CD4-positive, CD25-positive, alpha-beta regulatory T cell (primary cell): ENCODE measurements around the gene SLC16A2. TPM values are rescaled to one million over a fixed set of nuclear protein-coding genes. Genes with fewer than 3 reads are reported as not detected.

Experiments
- ATAC-seq, 2 donors: fragments of 150-1000 bp; cut with Tn5 transposase; one replicate each; pipeline ENCODE4 v1.10.0; 2021; ENCODE audit warnings: low read depth in 2 of 2, moderate number of reproducible peaks in 2 of 2, moderate library complexity in 1 of 2
- DNase-seq, 3 donors: peaks; one replicate each; pipeline versions ENCODE4 v3.0.0 to v3.0.0-alpha.2; 2012 to 2022; ENCODE audit warnings: mixed read lengths in 1 of 3
- H3K27ac ChIP-seq: one replicate; pipeline ENCODE4 v1.7.0; 2013; ENCODE audit warnings: mild to moderate bottlenecking, low read length; ENCODE audit not compliant: insufficient read depth, poor library complexity, severe bottlenecking
- H3K27me3 ChIP-seq: one replicate; pipeline ENCODE4 v1.7.0; 2013; ENCODE audit warnings: low read length; ENCODE audit not compliant: control insufficient read depth, insufficient read depth
- H3K36me3 ChIP-seq: one replicate; pipeline ENCODE4 v1.7.0; 2013; ENCODE audit warnings: mild to moderate bottlenecking, low read length, moderate library complexity; ENCODE audit not compliant: control insufficient read depth, insufficient read depth
- H3K4me1 ChIP-seq: 2 replicates; pipeline ENCODE4 v1.7.0; 2013; ENCODE audit warnings: mild to moderate bottlenecking, low read length; ENCODE audit not compliant: insufficient read depth, control insufficient read depth, poor library complexity, severe bottlenecking
- H3K4me3 ChIP-seq: one replicate; pipeline ENCODE4 v1.7.0; 2013; ENCODE audit warnings: low read depth, mild to moderate bottlenecking, low read length, moderate library complexity
- H3K9me3 ChIP-seq, 2 experiments: 1 replicate in 1 of 2; 2 replicates in 1 of 2; pipeline ENCODE4 v1.7.0; 2013; ENCODE audit warnings: low read length in 2 of 2, mild to moderate bottlenecking in 1 of 2, moderate library complexity in 1 of 2; ENCODE audit not compliant: control insufficient read depth in 2 of 2
- H3K27ac Mint-ChIP-seq, 3 donors: one replicate each; pipeline ENCODE4 v1.8.0; 2020 to 2022; ENCODE audit warnings: mild to moderate bottlenecking in 3 of 3, mixed read lengths in 3 of 3, moderate library complexity in 2 of 3
- H3K27me3 Mint-ChIP-seq: one replicate; pipeline ENCODE4 v1.8.0; 2022; ENCODE audit warnings: mild to moderate bottlenecking, mixed read lengths
- H3K36me3 Mint-ChIP-seq: one replicate; pipeline ENCODE4 v1.8.0; 2020; ENCODE audit warnings: mixed read lengths
- H3K4me1 Mint-ChIP-seq, 4 donors: one replicate each; pipeline ENCODE4 v1.8.0; 2020 to 2022; ENCODE audit warnings: mixed read lengths in 4 of 4, mild to moderate bottlenecking in 1 of 4
- H3K4me3 Mint-ChIP-seq, 4 donors: one replicate each; pipeline ENCODE4 v1.8.0; 2020 to 2022; ENCODE audit warnings: mild to moderate bottlenecking in 4 of 4, mixed read lengths in 4 of 4, moderate library complexity in 3 of 4
- H3K9me3 Mint-ChIP-seq, 7 donors: one replicate each; pipeline ENCODE4 v1.8.0; 2020 to 2022; ENCODE audit warnings: mixed read lengths in 7 of 7, mild to moderate bottlenecking in 3 of 7, moderate library complexity in 2 of 7
- polyA plus RNA-seq, 4 donors: library from polyadenylated mRNA; unstranded; fragments of 300-500 nt; fragmentation: Illumina TruSeq; gene quantifications; one replicate each; pipeline ENCODE4 v1.2.3, GENCODE V29; 2021
- total RNA-seq: library from RNA; stranded (reverse); gene quantifications from one replicate; pipeline ENCODE4 v1.2.3, GENCODE V29; 2022

SLC16A2 gene
- 0.15 TPM for total RNA-seq
- under 1 TPM in 1 of 4 donors, not detected in 3; 0.17 TPM for polyA plus RNA-seq

- H3K36me3 Mint-ChIP-seq, result no peaks in the 10 kb centered on the region
- no peak within 1 kb of the TSS for H3K27ac Mint-ChIP-seq
- H3K4me1 Mint-ChIP-seq, result peaks cover 0 to 14% (median 0%) of the 10 kb centered on the region in 4 donors
Measured at GRCh38 chrX:74421036-74421739, at the start of gene SLC16A2. TSS of gene SLC16A2 (plus strand) at chrX:74421493. CDS start at chrX:74421638, 145 bp downstream.

GRCh38 chrX:74372272-74372671 is 49.0 kb upstream of the SLC16A2 start:
- Mint-ChIP-seq H3K27me3 (peaks cover 4% of the 10 kb centered on the region), H3K27ac (no peak overlapping the region), H3K4me1 (no peaks in the 10 kb centered on the region), H3K36me3 (no peaks in the 10 kb centered on the region), H3K4me3 (no peak overlapping the region), H3K9me3 (no peaks in the 10 kb centered on the region)
- no peak overlapping the region for H3K27ac ChIP-seq
- no peaks in the 10 kb centered on the region for H3K4me1 ChIP-seq
- H3K9me3 ChIP-seq, result no peaks in the 10 kb centered on the region
- H3K4me3 ChIP-seq, result no peak overlapping the region
- no peaks in the 10 kb centered on the region for H3K36me3 ChIP-seq
- H3K27me3 ChIP-seq, result no peaks in the 10 kb centered on the region
- ATAC-seq (no peak), DNase-seq (no peak)

More at GRCh38 chrX:74421036-74421739, at the start of gene SLC16A2:
- Mint-ChIP-seq H3K4me3 (peak within 1 kb of the TSS in 3 of 4 donors; percentile 79 to 89 (median 81)), H3K9me3 (peaks cover 0 to 3% (median 0%) of the 10 kb centered on the region in 7 donors), H3K27me3 (peaks cover 42% of the 10 kb centered on the region)
- H3K9me3 ChIP-seq, result no peaks in the 10 kb centered on the region
- H3K36me3 ChIP-seq, result no peaks in the 10 kb centered on the region
- peaks cover 5% of the 10 kb centered on the region for H3K27me3 ChIP-seq
- no peak within 1 kb of the TSS for H3K4me3 ChIP-seq
- DNase-seq (peak; percentile 2 to 17 (median 6)), ATAC-seq (peak in 1 of 2 donors; percentile 42)
- peaks cover 7% of the 10 kb centered on the region for H3K4me1 ChIP-seq
- H3K27ac ChIP-seq, result no peak within 1 kb of the TSS

- no peaks in the 10 kb centered on the region for H3K27me3 Mint-ChIP-seq
- H3K9me3 Mint-ChIP-seq, result no peaks in the 10 kb centered on the region
- no peak overlapping the region for H3K27ac Mint-ChIP-seq
- no peaks in the 10 kb centered on the region for H3K27me3 ChIP-seq
- no peaks in the 10 kb centered on the region for H3K4me1 Mint-ChIP-seq
- H3K27ac ChIP-seq, result no peak overlapping the region
- ATAC-seq (no peak), DNase-seq (no peak)
- no peaks in the 10 kb centered on the region for H3K4me1 ChIP-seq
- H3K36me3 Mint-ChIP-seq, result no peaks in the 10 kb centered on the region
- H3K36me3 ChIP-seq, result no peaks in the 10 kb centered on the region
- H3K9me3 ChIP-seq, result no peaks in the 10 kb centered on the region
- H3K4me3 ChIP-seq, result no peak overlapping the region
- H3K4me3 Mint-ChIP-seq, result peak overlapping the region in 1 of 4 donors; percentile 11
Measured at GRCh38 chrX:74377282-74377681, 44.0 kb upstream of the SLC16A2 start.

- ATAC-seq (no peak), DNase-seq (peak; percentile 13 to 58 (median 41))
- Histone ChIP-seq H3K4me3 (no peak overlapping the region), H3K27ac (no peak overlapping the region), H3K36me3 (no peaks in the 10 kb centered on the region), H3K4me1 (no peaks in the 10 kb centered on the region), H3K27me3 (no peaks in the 10 kb centered on the region), H3K9me3 (no peaks in the 10 kb centered on the region)
- Mint-ChIP-seq H3K4me3 (no peak overlapping the region), H3K4me1 (no peaks in the 10 kb centered on the region), H3K27me3 (peaks cover 6% of the 10 kb centered on the region), H3K36me3 (no peaks in the 10 kb centered on the region), H3K27ac (no peak overlapping the region), H3K9me3 (no peaks in the 10 kb centered on the region)
Measured at GRCh38 chrX:74382613-74383012, 38.7 kb upstream of the SLC16A2 start.

GRCh38 chrX:74383611-74384010 is 37.7 kb upstream of the SLC16A2 start:
- H3K9me3 ChIP-seq, result no peaks in the 10 kb centered on the region
- no peaks in the 10 kb centered on the region for H3K4me1 Mint-ChIP-seq
- H3K9me3 Mint-ChIP-seq, result no peaks in the 10 kb centered on the region
- H3K36me3 Mint-ChIP-seq, result no peaks in the 10 kb centered on the region
- DNase-seq, result peak in 1 of 3 donors; percentile 19
- ATAC-seq, result no peak
- peaks cover 6% of the 10 kb centered on the region for H3K27me3 Mint-ChIP-seq
- no peak overlapping the region for H3K27ac ChIP-seq
- H3K4me3 Mint-ChIP-seq, result no peak overlapping the region
- no peak overlapping the region for H3K27ac Mint-ChIP-seq
- no peaks in the 10 kb centered on the region for H3K36me3 ChIP-seq
- no peaks in the 10 kb centered on the region for H3K27me3 ChIP-seq
- no peaks in the 10 kb centered on the region for H3K4me1 ChIP-seq
- no peak overlapping the region for H3K4me3 ChIP-seq

GRCh38 chrX:74389016-74389722 is 32.1 kb upstream of the SLC16A2 start:
- no peak for DNase-seq
- Histone ChIP-seq H3K9me3 (no peaks in the 10 kb centered on the region), H3K4me3 (no peak overlapping the region), H3K4me1 (no peaks in the 10 kb centered on the region), H3K36me3 (no peaks in the 10 kb centered on the region), H3K27ac (no peak overlapping the region), H3K27me3 (no peaks in the 10 kb centered on the region)
- Mint-ChIP-seq H3K27ac (no peak overlapping the region), H3K4me3 (no peak overlapping the region), H3K36me3 (no peaks in the 10 kb centered on the region), H3K9me3 (no peaks in the 10 kb centered on the region), H3K4me1 (no peaks in the 10 kb centered on the region), H3K27me3 (peaks cover 12% of the 10 kb centered on the region)
- no peak for ATAC-seq

GRCh38 chrX:74395556-74395955 is 25.7 kb upstream of the SLC16A2 start:
- Histone ChIP-seq H3K4me3 (no peak overlapping the region), H3K36me3 (no peaks in the 10 kb centered on the region), H3K27ac (no peak overlapping the region), H3K9me3 (no peaks in the 10 kb centered on the region), H3K4me1 (no peaks in the 10 kb centered on the region), H3K27me3 (no peaks in the 10 kb centered on the region)
- ATAC-seq (no peak), DNase-seq (no peak)
- Mint-ChIP-seq H3K4me1 (no peaks in the 10 kb centered on the region), H3K9me3 (peaks cover 0 to 1% (median 0%) of the 10 kb centered on the region in 7 donors), H3K4me3 (no peak overlapping the region), H3K27ac (no peak overlapping the region), H3K36me3 (no peaks in the 10 kb centered on the region), H3K27me3 (peaks cover 14% of the 10 kb centered on the region)
